Upper lobe of left lung (tissue), 4 donors: Measurements from ENCODE around the gene PI4K2A.

Experiments used
- CTCF ChIP-seq, 6 experiments: fragments of 450-650 bp in 4 of 6; fragments of 200-600 bp in 2 of 6; sonication (generic) in 2 of 6; IDR thresholded peaks; one replicate each; pipeline ENCODE4 v1.5.1; 2016 to 2019; ENCODE audit warnings: antibody characterized with exemption in 6 of 6
- EP300 ChIP-seq, 4 donors: sonication (generic); formaldehyde crosslinking; IDR thresholded peaks; one replicate each; pipeline ENCODE4 v1.5.1; 2017; ENCODE audit warnings: antibody characterized with exemption in 4 of 4, control low read depth in 2 of 4
- POLR2A ChIP-seq, 4 donors: fragments of 450-650 bp; IDR thresholded peaks; one replicate each; pipeline ENCODE4 v1.5.1; 2016 to 2017; ENCODE audit warnings: antibody characterized with exemption in 4 of 4, mild to moderate bottlenecking in 2 of 4

- no peak for TF ChIP-seq POLR2A (IDR thresholded peaks at IDR 0.05)
- no peak for TF ChIP-seq EP300 (IDR thresholded peaks at IDR 0.05)
- TF ChIP-seq CTCF (IDR thresholded peaks at IDR 0.05): no peak
These were observed 49.7 kb downstream of the PI4K2A start for GRCh38 chr10:97690133-97690532.
